Measurements from ENCODE around the gene PLCL2. TPM values are rescaled to one million over a fixed set of nuclear protein-coding genes. Genes with fewer than 3 reads are reported as not detected.

Gene PLCL2
- total RNA-seq, 1 experiment from 2014 or later = 3.0 TPM

GRCh38 chr3:16865335-16865734 lies 19.4 kb upstream of the PLCL2 start:
- no peak for DNase-seq (ENCODE audit: low spot score)

GRCh38 chr3:16866571-16866970 lies 18.2 kb upstream of the PLCL2 start:
- no peak for DNase-seq (ENCODE audit: low spot score)

- no peak for DNase-seq (ENCODE audit: low spot score)
Measured at GRCh38 chr3:16868513-16868912, 16.2 kb upstream of the PLCL2 start.

GRCh38 chr3:16869261-16870005 lies 15.3 kb upstream of the PLCL2 start:
- DNase-seq (ENCODE audit: low spot score) = no peak

GRCh38 chr3:16871915-16872842 lies 12.6 kb upstream of the PLCL2 start:
- DNase-seq (ENCODE audit: low spot score) = no peak

- DNase-seq (ENCODE audit: low spot score) = no peak
Measured at GRCh38 chr3:16873872-16874271, 10.9 kb upstream of the PLCL2 start.

GRCh38 chr3:16875876-16876550 lies 8.7 kb upstream of the PLCL2 start:
- no peak for DNase-seq (ENCODE audit: low spot score)

- no peak for DNase-seq (ENCODE audit: low spot score)
Measured at GRCh38 chr3:16877505-16877904, 7.2 kb upstream of the PLCL2 start.

- DNase-seq (ENCODE audit: low spot score) = no peak
Measured at GRCh38 chr3:16877911-16878310, 6.8 kb upstream of the PLCL2 start.

- no peak for DNase-seq (ENCODE audit: low spot score)
Measured at GRCh38 chr3:16881896-16882630, 2.7 kb upstream of the PLCL2 start.

- DNase-seq (ENCODE audit: low spot score) = no peak
Measured at GRCh38 chr3:16883057-16883722, 1.6 kb upstream of the PLCL2 start.

GRCh38 chr3:16883723-16884083 lies 1.1 kb upstream of the PLCL2 start:
- no peak for DNase-seq (ENCODE audit: low spot score)

- peak; percentile 37 for DNase-seq (ENCODE audit: low spot score)
Measured at GRCh38 chr3:16884084-16884747, 539 bp upstream of the PLCL2 start.

- DNase-seq (ENCODE audit: low spot score) = no peak
Measured at GRCh38 chr3:16885593-16886302, 993 bp downstream of the PLCL2 start.

GRCh38 chr3:16886303-16886683 lies 1.5 kb downstream of the PLCL2 start:
- DNase-seq (ENCODE audit: low spot score) = no peak

GRCh38 chr3:16887130-16887529 lies 2.4 kb downstream of the PLCL2 start:
- no peak for DNase-seq (ENCODE audit: low spot score)

- DNase-seq (ENCODE audit: low spot score) = no peak
Measured at GRCh38 chr3:16888356-16888755, 3.6 kb downstream of the PLCL2 start.

- DNase-seq (ENCODE audit: low spot score) = no peak
Measured at GRCh38 chr3:16888785-16889607, 4.2 kb downstream of the PLCL2 start.
